GM19455 (cell line): ENCODE data around the gene UGT2B15.
"Not testable (repeated sequence)": the region's sequence is repeated elsewhere in the genome, so short reads cannot be mapped to it uniquely, and the experiment has no call there.

Experiments
- ATAC-seq: cut with Tn5 transposase; IDR thresholded peaks from one replicate; pipeline ENCODE4 v1.9.1; 2021; ENCODE audit not compliant: unreplicated experiment

Gene UGT2B15

DNA sequence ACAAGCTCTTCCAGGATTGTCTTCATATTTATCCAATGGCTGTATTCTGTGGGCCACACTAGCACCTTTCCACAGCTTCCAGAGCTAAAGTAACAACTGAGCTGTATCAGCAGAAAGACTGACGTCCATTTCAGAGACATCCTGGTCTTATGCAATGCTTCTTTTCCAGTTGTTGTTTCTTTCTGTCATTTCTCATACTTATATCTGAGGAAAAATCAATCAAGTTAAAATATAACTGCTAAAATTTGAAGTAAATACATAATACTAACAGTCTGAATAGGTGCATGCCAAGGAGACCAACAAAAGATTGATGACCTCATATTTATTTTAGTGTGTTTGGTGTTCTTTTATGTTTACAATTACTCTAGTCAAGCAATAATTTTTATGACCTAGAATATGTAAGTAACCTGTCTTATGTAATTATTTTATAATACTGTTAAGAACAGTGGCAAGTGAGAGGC lies at the start of gene UGT2B15:
UGT2B15 (minus strand) TSS at position 174 of the 461 bp plus-strand sequence; CDS start at position 140, 34 bp downstream.
- not testable (repeated sequence) for ATAC-seq

DNA sequence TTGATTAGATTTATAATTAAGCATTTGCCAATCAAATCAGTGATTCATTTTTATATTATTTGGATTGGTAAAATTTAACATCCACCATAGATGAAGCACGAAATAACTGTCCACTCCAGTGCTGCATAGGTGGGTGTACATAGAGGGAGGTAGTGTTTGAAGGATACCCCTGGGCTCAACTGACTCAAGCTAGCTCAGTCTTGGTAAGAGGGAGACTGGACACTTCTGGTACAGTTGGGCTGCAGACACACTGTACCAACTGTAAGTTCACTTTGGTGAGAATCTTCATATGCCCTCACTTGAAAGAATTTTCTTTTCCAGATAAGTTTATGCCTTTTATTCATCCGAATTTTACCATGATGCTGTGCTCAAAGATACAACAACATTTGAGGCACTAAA lies 48.6 kb upstream of the UGT2B15 start:
- ATAC-seq = no peak

- ATAC-seq = no peak
These were observed 48.1 kb upstream of the UGT2B15 start for GRCh38 chr4:68718447-68719074.

DNA sequence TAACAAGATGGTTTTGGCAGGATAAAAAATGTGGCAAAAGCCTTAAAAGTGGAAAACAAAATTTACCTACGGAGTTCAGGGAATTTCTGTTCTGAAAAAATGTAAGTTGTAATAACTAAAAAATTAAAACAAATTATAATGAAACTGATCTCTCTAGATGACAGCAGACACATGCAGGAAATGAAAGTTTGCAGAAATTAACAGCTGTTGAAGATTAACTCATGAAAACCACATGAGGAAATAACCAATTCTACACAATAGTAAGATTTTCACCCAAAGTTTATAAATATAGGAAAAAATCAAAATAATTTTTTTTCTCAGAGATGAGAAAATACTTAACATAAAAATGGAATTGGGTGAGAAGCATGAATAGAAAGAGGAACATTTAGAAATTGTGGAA lies 47.5 kb upstream of the UGT2B15 start:
- no peak for ATAC-seq

DNA sequence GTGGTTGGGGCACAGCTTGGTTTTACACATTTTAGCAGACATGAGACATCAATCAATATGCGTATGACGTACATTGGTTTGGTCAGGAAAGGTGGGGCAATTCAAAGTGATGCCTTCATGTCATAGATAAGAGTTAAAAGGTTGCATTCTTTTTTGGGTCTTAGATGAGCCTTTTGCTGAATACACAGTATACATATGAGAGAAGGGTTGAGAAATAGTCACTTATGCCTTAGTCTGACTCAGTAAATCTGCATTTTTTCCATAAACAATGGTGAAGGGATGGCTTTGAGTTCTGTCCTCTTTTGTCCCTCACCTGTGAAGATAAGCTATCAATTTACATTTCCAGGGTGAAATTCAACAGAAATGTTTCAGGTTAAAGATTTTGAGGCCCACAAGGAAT lies 43.9 kb upstream of the UGT2B15 start:
- ATAC-seq = no peak

- no peak for ATAC-seq
These were observed 41.8 kb upstream of the UGT2B15 start for GRCh38 chr4:68712207-68712606.

DNA sequence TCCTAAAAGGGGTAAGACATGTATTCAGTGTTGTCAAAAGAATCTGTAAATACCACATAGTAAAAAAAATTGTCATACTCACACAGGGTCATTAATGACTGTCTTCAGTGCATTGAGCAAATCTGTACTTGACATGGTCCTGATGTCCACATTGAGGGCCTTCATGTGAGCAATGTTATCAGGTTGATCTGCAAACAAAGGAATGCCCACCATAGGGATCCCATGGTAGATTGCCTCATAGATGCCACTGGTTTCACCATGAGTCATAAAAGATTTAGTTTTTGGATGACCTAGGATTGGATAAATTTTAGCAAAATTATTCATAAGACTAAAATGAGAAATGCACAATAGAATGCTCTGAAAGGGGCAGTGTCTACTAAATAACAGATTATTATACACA lies 38.1 kb upstream of the UGT2B15 start:
- ATAC-seq = no peak

- not testable (repeated sequence) for ATAC-seq
These were observed 32.7 kb upstream of the UGT2B15 start for GRCh38 chr4:68703168-68703567.

- ATAC-seq = no peak
These were observed 29.7 kb upstream of the UGT2B15 start for GRCh38 chr4:68700152-68700551.

DNA sequence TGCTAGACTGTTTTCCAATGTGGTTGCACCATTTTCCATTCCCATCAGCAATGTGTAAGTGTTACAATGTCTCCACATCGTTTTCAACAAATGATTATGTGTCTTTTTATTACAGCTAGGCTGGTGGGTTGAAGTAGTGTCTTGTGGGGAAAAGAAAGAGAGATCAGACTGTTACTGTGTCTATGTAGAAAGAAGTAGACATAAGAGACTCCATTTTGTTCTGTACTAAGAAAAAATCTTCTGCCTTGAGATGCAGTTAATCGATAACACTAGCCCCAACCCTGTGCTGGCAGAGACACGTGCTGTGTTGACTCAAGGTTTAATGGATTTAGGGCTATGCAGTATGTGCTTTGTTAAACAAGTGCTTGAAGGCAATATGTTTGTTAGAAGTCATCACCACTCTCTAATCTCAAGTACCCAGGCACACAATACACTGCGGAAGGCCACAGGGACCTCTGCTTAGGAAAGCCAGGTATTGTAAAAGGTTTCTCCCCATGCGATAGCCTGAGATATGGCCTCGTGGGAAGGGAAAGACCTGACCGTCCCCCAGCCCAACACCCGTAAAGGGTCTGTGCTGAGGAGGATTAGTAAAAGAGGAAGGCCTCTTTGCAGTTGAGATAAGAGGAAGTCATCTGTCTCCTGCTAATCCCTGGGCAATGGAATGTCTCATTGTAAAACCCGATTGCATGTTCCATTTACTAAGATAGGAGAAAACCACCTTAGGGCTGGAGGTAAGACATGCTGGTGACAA lies 23.0 kb upstream of the UGT2B15 start:
- ATAC-seq = no peak

- ATAC-seq = no peak
These were observed 20.7 kb upstream of the UGT2B15 start for GRCh38 chr4:68691186-68691585.

DNA sequence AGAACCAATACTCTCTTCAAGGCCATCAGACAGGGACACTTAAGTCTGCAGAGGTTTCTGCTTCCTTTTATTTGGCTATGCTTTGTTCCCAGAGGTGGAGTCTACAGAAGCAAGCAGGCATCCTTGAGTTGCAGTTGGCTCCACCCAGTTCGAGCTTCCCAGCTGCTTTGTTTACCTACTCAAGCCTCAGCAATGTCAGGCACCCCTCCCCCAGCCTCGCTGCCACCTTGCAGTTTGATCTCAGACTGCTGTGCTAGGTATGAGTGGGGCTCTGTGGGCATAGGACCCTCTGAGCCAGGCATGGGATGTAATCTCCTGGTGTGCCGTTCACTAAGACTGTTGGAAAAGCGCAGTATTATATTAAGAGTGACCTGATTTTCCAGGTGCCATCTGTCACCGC lies 12.6 kb upstream of the UGT2B15 start:
- ATAC-seq = no peak

- not testable (repeated sequence) for ATAC-seq
These were observed 10.8 kb upstream of the UGT2B15 start for GRCh38 chr4:68681298-68681697.

GRCh38 chr4:68673143-68673542 lies 2.7 kb upstream of the UGT2B15 start:
- ATAC-seq = no peak

DNA sequence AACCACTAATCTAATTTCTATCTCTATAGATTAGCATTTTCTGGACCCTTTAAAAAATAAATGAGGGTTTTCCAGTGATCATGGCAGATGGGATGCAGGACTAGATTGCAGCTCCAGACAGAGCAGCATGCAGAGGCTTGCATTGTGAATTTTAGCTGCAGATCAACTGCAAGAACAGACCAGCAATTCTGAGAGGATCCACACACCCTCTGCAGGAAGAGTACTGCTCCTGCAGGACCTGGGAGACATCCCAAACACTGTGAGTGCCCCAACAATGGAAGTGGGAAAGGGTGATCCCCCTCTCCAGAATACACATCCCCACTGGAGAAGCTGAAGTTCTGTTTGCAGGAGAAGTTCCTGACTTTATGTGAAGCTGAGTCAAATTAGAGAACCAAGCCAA lies 765 bp upstream of the UGT2B15 start:
- ATAC-seq = not testable (repeated sequence)

- ATAC-seq = not testable (repeated sequence)
These were observed 1.8 kb downstream of the UGT2B15 start for GRCh38 chr4:68668537-68669163.

GRCh38 chr4:68667551-68667950 lies 2.9 kb downstream of the UGT2B15 start:
- ATAC-seq = not testable (repeated sequence)

- not testable (repeated sequence) for ATAC-seq
These were observed 5.7 kb downstream of the UGT2B15 start for GRCh38 chr4:68664721-68665120.

DNA sequence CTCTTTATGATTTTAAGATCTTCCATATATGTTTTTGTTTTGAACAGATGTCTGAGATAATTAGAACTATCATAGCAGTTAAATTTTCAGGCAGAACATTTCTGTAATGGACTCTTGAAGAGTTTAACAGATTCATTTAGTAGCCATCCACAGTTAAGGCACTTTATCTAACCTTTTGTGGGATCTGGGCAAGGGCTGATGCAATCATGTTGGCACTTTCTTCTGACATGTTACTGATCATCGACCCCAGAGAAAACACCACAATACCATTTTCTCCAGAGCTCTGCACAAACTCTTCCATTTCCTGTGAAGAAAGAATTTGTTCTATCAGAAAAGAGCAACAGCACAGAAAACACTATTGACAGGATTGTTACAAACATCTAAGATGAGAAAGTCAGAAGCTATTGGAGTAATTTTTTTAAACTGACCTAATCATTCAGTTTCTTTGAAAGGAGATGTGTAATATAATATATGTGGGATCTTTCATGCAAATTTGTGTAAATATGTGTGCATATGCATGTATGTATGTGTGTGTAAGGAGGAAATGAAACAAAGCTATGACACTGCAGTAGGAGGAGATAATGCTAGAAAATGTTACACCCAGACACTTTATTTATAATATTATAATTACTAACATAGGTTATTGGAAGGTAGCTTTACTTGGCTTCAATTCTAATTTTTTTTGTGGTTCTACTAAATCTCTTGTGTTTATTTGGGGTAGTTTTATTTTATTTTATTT lies 7.4 kb downstream of the UGT2B15 start:
- not testable (repeated sequence) for ATAC-seq

GRCh38 chr4:68658672-68659071 lies 11.8 kb downstream of the UGT2B15 start:
- no peak for ATAC-seq

GRCh38 chr4:68657022-68657594 lies 13.3 kb downstream of the UGT2B15 start:
- ATAC-seq = peak; percentile 69
